Peyer's patch (tissue), 4 donors: ENCODE measurements around the gene FAM187B. TPM values are rescaled to one million over a fixed set of nuclear protein-coding genes. Genes with fewer than 3 reads are reported as not detected.
A peak's percentile ranks its signal among the peaks of the same experiment; 100 is the strongest.

Experiments used
- DNase-seq, 3 donors: peaks; one replicate each; pipeline ENCODE4 v3.0.0-alpha.2; 2017 to 2019
- H3K27ac ChIP-seq, 4 donors: fragments of 200-600 bp; sonication (generic); one replicate each; pipeline ENCODE4 v1.5.1; 2016 to 2019
- H3K27me3 ChIP-seq, 2 donors: fragments of 200-600 bp; sonication (generic); one replicate each; pipeline ENCODE4 v1.5.1; 2019
- H3K36me3 ChIP-seq, 3 donors: fragments of 200-600 bp; sonication (generic); one replicate each; pipeline ENCODE4 v1.5.1; 2016 to 2019
- H3K4me1 ChIP-seq, 4 donors: fragments of 200-600 bp; sonication (generic); one replicate each; pipeline ENCODE4 v1.5.1; 2016 to 2019
- H3K4me3 ChIP-seq, 4 donors: fragments of 200-600 bp; sonication (generic); 1 replicate in 3 of 4; 2 replicates in 1 of 4; pipeline ENCODE4 v1.5.1; 2016 to 2019; ENCODE audit warnings: mild to moderate bottlenecking in 1 of 4
- H3K9me3 ChIP-seq, 4 donors: fragments of 200-600 bp; sonication (generic); one replicate each; pipeline ENCODE4 v1.5.1; 2016 to 2019; ENCODE audit warnings: mild to moderate bottlenecking in 1 of 4
- POLR2A ChIP-seq, 2 donors: fragments of 450-650 bp; IDR thresholded peaks; one replicate each; pipeline ENCODE4 v1.5.1; 2017; ENCODE audit warnings: antibody characterized with exemption in 2 of 2, mild to moderate bottlenecking in 2 of 2, moderate library complexity in 2 of 2
- total RNA-seq, 4 donors: library from RNA; depleted of rRNA; stranded (reverse); fragments of >200 nt; gene quantifications; one replicate each; pipeline ENCODE4 v1.1.0, GENCODE V29; 2016
- TF ChIP-seq, protein P1 (sequence below), 6 experiments: fragments of 450-650 bp in 4 of 6; fragments of 200-600 bp in 2 of 6; sonication (generic) in 1 of 6; IDR thresholded peaks; one replicate each; pipeline ENCODE4 v1.5.1; 2017 to 2019; ENCODE audit warnings: antibody characterized with exemption in 6 of 6, mild to moderate bottlenecking in 3 of 6, moderate library complexity in 1 of 6

FAM187B gene
- total RNA-seq, 4 donors from 2014 or later = not detected

DNA sequence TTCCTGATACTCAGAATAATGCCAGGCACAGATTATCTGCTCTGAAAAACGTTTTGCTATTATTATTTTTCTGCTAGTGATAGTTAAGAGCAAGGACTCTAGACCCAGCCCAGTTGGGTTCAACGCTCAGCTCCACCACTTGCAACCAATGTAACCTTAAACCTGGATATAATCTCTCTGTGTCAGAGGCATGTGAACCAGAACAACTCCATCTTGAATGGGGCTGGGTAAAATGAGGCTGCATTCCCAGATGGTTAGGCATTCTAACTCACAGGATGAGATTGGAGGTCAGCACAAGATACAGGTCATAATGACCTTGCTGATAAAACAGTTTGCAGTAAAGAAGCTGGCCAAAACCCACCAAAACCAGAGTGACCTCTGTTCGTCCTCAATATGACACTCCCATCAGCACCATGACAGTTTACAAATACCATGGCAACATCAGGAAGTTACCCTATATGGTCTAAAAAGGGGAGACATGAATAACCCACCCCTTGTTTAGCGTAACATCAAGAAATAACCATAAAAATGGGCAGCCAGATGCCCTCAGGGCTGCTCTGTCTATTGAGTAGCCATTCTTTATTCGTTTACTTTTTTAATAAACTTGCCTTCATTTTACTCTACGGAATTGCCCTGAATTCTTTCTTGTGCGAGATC is 13.6 kb downstream of the FAM187B start:
- peak overlapping the region; percentile 76 to 88 (median 80) for H3K27ac ChIP-seq
- H3K4me1 ChIP-seq = peaks cover 3 to 32% (median 23%) of the 10 kb centered on the region in 4 donors
- H3K36me3 ChIP-seq = no peaks in the 10 kb centered on the region
- no peak for DNase-seq
- TF ChIP-seq, protein P1, sequence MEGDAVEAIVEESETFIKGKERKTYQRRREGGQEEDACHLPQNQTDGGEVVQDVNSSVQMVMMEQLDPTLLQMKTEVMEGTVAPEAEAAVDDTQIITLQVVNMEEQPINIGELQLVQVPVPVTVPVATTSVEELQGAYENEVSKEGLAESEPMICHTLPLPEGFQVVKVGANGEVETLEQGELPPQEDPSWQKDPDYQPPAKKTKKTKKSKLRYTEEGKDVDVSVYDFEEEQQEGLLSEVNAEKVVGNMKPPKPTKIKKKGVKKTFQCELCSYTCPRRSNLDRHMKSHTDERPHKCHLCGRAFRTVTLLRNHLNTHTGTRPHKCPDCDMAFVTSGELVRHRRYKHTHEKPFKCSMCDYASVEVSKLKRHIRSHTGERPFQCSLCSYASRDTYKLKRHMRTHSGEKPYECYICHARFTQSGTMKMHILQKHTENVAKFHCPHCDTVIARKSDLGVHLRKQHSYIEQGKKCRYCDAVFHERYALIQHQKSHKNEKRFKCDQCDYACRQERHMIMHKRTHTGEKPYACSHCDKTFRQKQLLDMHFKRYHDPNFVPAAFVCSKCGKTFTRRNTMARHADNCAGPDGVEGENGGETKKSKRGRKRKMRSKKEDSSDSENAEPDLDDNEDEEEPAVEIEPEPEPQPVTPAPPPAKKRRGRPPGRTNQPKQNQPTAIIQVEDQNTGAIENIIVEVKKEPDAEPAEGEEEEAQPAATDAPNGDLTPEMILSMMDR (IDR thresholded peaks at IDR 0.05) = no peak
- no peak for TF ChIP-seq POLR2A (IDR thresholded peaks at IDR 0.05)
- H3K9me3 ChIP-seq = no peaks in the 10 kb centered on the region
- no peak overlapping the region for H3K4me3 ChIP-seq
- no peaks in the 10 kb centered on the region for H3K27me3 ChIP-seq

DNA sequence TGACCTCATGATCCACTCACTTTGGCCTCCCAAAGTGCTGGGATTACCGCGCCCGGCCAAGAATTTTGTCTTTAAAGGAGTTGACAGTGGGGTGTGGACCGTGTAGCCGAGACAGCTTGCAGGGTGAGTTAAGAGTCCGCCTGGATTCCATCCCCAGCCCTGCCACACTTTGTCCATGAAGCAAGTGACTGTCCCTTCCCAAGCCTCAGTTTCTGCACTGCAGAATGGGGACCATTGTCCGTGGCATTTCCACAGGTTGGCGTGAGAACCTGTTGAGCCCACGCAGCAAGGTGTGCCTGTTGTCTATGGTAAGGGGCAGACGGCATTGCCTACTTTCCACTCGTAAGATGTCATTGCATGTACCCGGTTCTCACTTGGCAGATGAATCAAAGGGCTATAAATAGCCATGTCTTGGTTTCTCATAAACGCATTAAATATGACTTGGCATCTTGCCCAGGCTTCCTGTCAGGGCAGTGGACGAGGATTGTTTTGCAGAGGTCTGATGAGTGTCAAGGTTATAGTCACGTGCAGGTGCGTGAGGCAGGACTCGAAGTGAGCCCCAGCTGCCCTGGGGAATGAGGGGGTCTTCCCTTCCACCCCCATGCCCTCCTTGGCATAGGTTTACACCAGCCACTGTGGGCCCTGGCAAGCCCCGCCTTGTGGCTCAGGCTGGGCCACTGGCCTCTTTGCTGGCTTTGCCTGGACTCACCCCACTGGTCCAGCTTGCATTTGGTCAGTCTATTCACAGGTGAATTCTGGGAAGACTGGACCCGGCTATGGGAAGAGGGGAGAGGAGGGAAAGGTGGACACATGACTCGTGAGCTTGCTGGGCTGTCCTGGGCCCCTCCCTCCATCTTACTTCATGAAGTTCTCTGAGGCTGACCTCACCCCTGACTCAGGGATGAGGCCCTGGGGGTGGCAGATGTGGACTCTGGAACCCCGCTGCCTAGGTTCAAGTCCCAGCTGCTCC is 14.6 kb downstream of the FAM187B start:
- Histone ChIP-seq H3K27ac (peak overlapping the region; percentile 76 to 88 (median 80)), H3K36me3 (no peaks in the 10 kb centered on the region), H3K27me3 (no peaks in the 10 kb centered on the region), H3K4me1 (peaks cover 3 to 32% (median 23%) of the 10 kb centered on the region in 4 donors), H3K4me3 (no peak overlapping the region), H3K9me3 (no peaks in the 10 kb centered on the region)
- DNase-seq = peak; percentile 70 to 94 (median 92)
- peak in 1 of 2 donors; percentile 35 for TF ChIP-seq POLR2A (IDR thresholded peaks at IDR 0.05)
- TF ChIP-seq, protein P1 (IDR thresholded peaks at IDR 0.05) = no peak

GRCh38 chr19:35212241-35212640 is 16.3 kb downstream of the FAM187B start:
- Histone ChIP-seq H3K4me3 (no peak overlapping the region), H3K36me3 (no peaks in the 10 kb centered on the region), H3K9me3 (no peaks in the 10 kb centered on the region), H3K27ac (peak overlapping the region; percentile 61 to 80 (median 76)), H3K27me3 (no peaks in the 10 kb centered on the region), H3K4me1 (peaks cover 3 to 35% (median 27%) of the 10 kb centered on the region in 4 donors)
- TF ChIP-seq POLR2A (IDR thresholded peaks at IDR 0.05) = no peak
- TF ChIP-seq, protein P1 (IDR thresholded peaks at IDR 0.05) = no peak
- DNase-seq = no peak

GRCh38 chr19:35211545-35212230 is 16.9 kb downstream of the FAM187B start:
- Histone ChIP-seq H3K27ac (peak overlapping the region; percentile 61 to 80 (median 76)), H3K27me3 (no peaks in the 10 kb centered on the region), H3K4me1 (peaks cover 3 to 40% (median 27%) of the 10 kb centered on the region in 4 donors), H3K9me3 (no peaks in the 10 kb centered on the region), H3K36me3 (no peaks in the 10 kb centered on the region), H3K4me3 (no peak overlapping the region)
- TF ChIP-seq, protein P1 (IDR thresholded peaks at IDR 0.05) = no peak
- TF ChIP-seq POLR2A (IDR thresholded peaks at IDR 0.05) = no peak
- DNase-seq = peak in 2 of 3 donors; percentile 83 to 93

GRCh38 chr19:35209646-35210045 is 18.9 kb downstream of the FAM187B start:
- H3K4me3 ChIP-seq = no peak overlapping the region
- DNase-seq = no peak
- H3K4me1 ChIP-seq = peaks cover 3 to 53% (median 30%) of the 10 kb centered on the region in 4 donors
- H3K36me3 ChIP-seq = no peaks in the 10 kb centered on the region
- H3K27ac ChIP-seq = peak overlapping the region in 2 of 4 donors; percentile 79 to 80
- no peaks in the 10 kb centered on the region for H3K9me3 ChIP-seq
- TF ChIP-seq POLR2A (IDR thresholded peaks at IDR 0.05) = no peak
- TF ChIP-seq, protein P1 (IDR thresholded peaks at IDR 0.05) = no peak
- H3K27me3 ChIP-seq = no peaks in the 10 kb centered on the region
